ENCODE data around the gene INSM2. TPM values are rescaled to one million over a fixed set of nuclear protein-coding genes. Genes with fewer than 3 reads are reported as not detected.
A peak's percentile ranks its signal among the peaks of the same experiment; 100 is the strongest.

INSM2 gene
- total and polyA plus RNA-seq, 2 of the 13 experiments (the other 11 are each of a cell fraction or from before 2014, with no cell fraction given) = not detected

DNA sequence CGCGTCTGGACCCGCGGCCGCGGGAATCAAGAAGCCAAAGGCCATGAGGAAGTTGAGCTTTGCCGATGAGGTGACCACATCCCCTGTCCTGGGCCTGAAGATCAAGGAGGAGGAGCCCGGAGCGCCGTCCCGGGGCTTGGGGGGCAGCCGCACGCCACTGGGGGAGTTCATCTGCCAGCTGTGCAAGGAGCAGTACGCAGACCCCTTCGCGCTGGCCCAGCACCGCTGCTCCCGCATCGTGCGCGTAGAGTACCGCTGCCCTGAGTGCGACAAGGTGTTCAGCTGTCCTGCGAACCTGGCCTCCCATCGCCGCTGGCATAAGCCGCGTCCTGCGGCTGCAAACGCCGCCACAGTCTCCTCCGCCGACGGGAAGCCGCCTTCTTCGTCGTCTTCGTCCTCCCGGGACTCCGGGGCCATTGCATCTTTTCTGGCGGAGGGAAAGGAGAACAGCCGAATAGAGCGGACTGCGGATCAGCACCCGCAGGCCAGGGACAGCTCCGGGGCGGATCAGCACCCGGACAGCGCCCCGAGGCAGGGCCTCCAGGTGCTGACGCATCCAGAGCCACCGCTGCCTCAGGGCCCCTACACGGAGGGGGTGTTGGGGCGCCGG, 1.0 kb downstream of the INSM2 start (continued):
- TF ChIP-seq, protein P1, sequence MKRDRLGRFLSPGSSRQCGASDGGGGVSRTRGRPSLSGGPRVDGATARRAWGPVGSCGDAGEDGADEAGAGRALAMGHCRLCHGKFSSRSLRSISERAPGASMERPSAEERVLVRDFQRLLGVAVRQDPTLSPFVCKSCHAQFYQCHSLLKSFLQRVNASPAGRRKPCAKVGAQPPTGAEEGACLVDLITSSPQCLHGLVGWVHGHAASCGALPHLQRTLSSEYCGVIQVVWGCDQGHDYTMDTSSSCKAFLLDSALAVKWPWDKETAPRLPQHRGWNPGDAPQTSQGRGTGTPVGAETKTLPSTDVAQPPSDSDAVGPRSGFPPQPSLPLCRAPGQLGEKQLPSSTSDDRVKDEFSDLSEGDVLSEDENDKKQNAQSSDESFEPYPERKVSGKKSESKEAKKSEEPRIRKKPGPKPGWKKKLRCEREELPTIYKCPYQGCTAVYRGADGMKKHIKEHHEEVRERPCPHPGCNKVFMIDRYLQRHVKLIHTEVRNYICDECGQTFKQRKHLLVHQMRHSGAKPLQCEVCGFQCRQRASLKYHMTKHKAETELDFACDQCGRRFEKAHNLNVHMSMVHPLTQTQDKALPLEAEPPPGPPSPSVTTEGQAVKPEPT (CRISPR knock-in tag; IDR thresholded peaks at IDR 0.05; ENCODE audit: low read depth) = peak; percentile 100
- TF ChIP-seq, protein P2, sequence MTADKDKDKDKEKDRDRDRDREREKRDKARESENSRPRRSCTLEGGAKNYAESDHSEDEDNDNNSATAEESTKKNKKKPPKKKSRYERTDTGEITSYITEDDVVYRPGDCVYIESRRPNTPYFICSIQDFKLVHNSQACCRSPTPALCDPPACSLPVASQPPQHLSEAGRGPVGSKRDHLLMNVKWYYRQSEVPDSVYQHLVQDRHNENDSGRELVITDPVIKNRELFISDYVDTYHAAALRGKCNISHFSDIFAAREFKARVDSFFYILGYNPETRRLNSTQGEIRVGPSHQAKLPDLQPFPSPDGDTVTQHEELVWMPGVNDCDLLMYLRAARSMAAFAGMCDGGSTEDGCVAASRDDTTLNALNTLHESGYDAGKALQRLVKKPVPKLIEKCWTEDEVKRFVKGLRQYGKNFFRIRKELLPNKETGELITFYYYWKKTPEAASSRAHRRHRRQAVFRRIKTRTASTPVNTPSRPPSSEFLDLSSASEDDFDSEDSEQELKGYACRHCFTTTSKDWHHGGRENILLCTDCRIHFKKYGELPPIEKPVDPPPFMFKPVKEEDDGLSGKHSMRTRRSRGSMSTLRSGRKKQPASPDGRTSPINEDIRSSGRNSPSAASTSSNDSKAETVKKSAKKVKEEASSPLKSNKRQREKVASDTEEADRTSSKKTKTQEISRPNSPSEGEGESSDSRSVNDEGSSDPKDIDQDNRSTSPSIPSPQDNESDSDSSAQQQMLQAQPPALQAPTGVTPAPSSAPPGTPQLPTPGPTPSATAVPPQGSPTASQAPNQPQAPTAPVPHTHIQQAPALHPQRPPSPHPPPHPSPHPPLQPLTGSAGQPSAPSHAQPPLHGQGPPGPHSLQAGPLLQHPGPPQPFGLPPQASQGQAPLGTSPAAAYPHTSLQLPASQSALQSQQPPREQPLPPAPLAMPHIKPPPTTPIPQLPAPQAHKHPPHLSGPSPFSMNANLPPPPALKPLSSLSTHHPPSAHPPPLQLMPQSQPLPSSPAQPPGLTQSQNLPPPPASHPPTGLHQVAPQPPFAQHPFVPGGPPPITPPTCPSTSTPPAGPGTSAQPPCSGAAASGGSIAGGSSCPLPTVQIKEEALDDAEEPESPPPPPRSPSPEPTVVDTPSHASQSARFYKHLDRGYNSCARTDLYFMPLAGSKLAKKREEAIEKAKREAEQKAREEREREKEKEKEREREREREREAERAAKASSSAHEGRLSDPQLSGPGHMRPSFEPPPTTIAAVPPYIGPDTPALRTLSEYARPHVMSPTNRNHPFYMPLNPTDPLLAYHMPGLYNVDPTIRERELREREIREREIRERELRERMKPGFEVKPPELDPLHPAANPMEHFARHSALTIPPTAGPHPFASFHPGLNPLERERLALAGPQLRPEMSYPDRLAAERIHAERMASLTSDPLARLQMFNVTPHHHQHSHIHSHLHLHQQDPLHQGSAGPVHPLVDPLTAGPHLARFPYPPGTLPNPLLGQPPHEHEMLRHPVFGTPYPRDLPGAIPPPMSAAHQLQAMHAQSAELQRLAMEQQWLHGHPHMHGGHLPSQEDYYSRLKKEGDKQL (CRISPR knock-in tag; IDR thresholded peaks at IDR 0.05; ENCODE audit: low read depth) = peak; percentile 99
- TF ChIP-seq ZNF496 (CRISPR knock-in tag; IDR thresholded peaks at IDR 0.05; ENCODE audit: insufficient replicate concordance) (peak; percentile 98), JUND (CRISPR knock-in tag; IDR thresholded peaks at IDR 0.05) (peak; percentile 99), MEF2D (CRISPR knock-in tag; IDR thresholded peaks at IDR 0.05) (peak; percentile 100), PITX1 (CRISPR knock-in tag; IDR thresholded peaks at IDR 0.05) (peak; percentile 100), ZSCAN21 (CRISPR knock-in tag; IDR thresholded peaks at IDR 0.05; ENCODE audit: borderline replicate concordance) (peak; percentile 100), BCL6 (CRISPR knock-in tag; IDR thresholded peaks at IDR 0.05) (peak; percentile 99), JUN (CRISPR knock-in tag; IDR thresholded peaks at IDR 0.05) (peak; percentile 100), HOXA5 (CRISPR knock-in tag; IDR thresholded peaks at IDR 0.05) (peak; percentile 100), ZNF607 (CRISPR knock-in tag; IDR thresholded peaks at IDR 0.05; ENCODE audit: borderline replicate concordance) (peak; percentile 100), ZNF891 (CRISPR knock-in tag; IDR thresholded peaks at IDR 0.05) (peak; percentile 100), DPF2 (CRISPR knock-in tag; IDR thresholded peaks at IDR 0.05; ENCODE audit: borderline replicate concordance, low read depth) (peak; percentile 90), CBFB (CRISPR knock-in tag; IDR thresholded peaks at IDR 0.05) (peak; percentile 100), ZNF550 (CRISPR knock-in tag; IDR thresholded peaks at IDR 0.05; ENCODE audit: borderline replicate concordance) (peak; percentile 100)
- TF ChIP-seq, protein P3, sequence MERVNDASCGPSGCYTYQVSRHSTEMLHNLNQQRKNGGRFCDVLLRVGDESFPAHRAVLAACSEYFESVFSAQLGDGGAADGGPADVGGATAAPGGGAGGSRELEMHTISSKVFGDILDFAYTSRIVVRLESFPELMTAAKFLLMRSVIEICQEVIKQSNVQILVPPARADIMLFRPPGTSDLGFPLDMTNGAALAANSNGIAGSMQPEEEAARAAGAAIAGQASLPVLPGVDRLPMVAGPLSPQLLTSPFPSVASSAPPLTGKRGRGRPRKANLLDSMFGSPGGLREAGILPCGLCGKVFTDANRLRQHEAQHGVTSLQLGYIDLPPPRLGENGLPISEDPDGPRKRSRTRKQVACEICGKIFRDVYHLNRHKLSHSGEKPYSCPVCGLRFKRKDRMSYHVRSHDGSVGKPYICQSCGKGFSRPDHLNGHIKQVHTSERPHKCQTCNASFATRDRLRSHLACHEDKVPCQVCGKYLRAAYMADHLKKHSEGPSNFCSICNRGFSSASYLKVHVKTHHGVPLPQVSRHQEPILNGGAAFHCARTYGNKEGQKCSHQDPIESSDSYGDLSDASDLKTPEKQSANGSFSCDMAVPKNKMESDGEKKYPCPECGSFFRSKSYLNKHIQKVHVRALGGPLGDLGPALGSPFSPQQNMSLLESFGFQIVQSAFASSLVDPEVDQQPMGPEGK (CRISPR knock-in tag; IDR thresholded peaks at IDR 0.05) = peak; percentile 99

Data from HepG2 (cell line).